Measurements from ENCODE around the gene UCMA. TPM values are rescaled to one million over a fixed set of nuclear protein-coding genes. Genes with fewer than 3 reads are reported as not detected.

UCMA gene
- total RNA-seq, 6 experiments from 2014 or later: not detected

DNA sequence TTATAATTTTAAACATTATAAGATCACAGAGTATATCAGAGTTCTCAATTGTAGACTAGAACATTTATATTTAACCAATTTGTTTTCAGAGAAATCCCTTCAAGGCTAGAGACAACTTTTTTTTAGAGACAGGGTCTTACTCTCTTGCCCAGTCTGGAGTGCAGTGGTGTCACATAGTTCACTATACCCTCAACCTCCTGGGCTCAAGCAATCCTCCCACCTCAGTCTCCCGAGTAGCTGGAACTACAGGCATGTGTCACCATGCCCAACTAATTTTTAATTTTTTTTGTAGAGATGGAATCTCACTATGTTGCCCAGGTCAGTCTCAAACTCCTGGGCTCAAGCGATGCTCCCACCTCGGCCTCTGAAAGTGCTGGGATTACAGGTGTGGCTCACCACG, 15.3 kb downstream of the UCMA start:
- H3K9me3 Mint-ChIP-seq: no peaks in the 10 kb centered on the region
- H3K36me3 Mint-ChIP-seq (ENCODE audit: low read depth): no peaks in the 10 kb centered on the region
- no peaks in the 10 kb centered on the region for H3K4me1 Mint-ChIP-seq (ENCODE audit: low read depth)
- no peak overlapping the region for H3K27ac Mint-ChIP-seq
- no peak for DNase-seq
- TF ChIP-seq, protein P1, sequence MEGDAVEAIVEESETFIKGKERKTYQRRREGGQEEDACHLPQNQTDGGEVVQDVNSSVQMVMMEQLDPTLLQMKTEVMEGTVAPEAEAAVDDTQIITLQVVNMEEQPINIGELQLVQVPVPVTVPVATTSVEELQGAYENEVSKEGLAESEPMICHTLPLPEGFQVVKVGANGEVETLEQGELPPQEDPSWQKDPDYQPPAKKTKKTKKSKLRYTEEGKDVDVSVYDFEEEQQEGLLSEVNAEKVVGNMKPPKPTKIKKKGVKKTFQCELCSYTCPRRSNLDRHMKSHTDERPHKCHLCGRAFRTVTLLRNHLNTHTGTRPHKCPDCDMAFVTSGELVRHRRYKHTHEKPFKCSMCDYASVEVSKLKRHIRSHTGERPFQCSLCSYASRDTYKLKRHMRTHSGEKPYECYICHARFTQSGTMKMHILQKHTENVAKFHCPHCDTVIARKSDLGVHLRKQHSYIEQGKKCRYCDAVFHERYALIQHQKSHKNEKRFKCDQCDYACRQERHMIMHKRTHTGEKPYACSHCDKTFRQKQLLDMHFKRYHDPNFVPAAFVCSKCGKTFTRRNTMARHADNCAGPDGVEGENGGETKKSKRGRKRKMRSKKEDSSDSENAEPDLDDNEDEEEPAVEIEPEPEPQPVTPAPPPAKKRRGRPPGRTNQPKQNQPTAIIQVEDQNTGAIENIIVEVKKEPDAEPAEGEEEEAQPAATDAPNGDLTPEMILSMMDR (IDR thresholded peaks at IDR 0.05): no peak
- H3K4me3 Mint-ChIP-seq: no peak overlapping the region
- peaks cover 3% of the 10 kb centered on the region; the same call in 1 of the 2 replicates for H3K27me3 Mint-ChIP-seq (ENCODE audit: insufficient read depth)

DNA sequence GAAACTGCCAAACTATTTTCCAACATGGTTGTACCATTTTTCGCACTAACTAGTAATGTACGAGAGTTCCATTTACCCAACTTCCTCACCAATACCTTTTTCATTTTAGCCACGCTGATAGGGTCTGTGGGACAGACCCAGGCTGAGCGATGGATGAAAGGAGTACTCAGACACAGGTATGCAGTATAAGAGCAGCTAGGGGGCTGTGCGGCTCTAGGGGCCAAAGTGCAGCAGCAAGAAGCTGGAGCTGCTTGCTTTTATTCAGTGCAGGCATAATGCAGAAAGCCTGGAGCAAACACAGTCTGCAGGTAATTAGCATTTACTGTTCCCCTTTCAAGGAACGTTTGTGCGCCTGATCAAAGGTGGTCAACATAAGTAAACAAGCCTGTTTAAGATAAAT, 21.0 kb downstream of the UCMA start:
- TF ChIP-seq, protein P1 (IDR thresholded peaks at IDR 0.05): no peak

DNA sequence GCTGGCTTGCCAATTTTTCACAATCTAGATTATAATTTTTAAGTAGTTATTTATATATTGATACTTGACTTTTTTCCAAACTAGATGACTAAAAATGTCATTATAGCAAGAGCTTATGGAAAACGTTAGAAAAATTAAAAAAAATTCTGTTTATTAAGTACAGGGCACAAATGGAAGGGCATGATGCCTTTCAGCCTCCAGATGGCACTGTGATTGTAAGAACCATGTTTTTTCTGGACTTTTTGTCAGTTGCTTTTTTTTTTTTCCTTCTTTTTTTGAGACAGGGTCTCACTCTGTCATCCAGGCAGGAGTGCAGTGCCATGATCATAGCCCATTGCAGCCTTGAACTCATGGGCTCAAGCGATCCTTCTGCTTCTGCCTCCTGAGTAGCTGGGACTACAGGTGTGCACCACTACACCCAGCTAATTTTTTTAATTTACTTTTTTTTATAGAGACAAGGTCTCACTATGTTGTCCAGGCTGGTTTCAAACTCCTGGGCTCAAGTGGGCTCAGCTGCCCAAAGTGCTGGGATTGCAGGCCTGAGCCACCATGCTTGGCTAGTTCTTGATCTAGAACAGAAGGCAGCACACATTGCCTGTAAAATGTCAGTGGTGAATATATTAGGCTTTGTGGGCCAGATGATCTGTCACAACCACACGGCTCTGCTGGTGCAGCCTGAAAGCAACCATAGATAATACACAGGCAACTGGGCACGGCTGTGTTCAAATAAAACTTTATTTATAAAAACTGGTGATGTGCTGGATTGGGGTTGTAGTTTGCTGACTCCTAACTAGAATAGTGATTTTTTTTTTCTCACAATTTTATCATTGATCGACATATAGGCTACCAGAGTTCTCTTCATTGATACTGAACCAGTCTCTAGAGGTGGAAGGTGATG, 27.4 kb downstream of the UCMA start:
- TF ChIP-seq, protein P1 (IDR thresholded peaks at IDR 0.05): peak; percentile 83
- H3K27ac Mint-ChIP-seq: no peak overlapping the region; the same call in 1 of the 2 replicates

More for the DNA sequence above, 21.0 kb downstream of the UCMA start:
- Mint-ChIP-seq H3K36me3 (ENCODE audit: low read depth) (no peaks in the 10 kb centered on the region; the same call in 1 of the 2 replicates), H3K4me3 (no peak overlapping the region), H3K4me1 (ENCODE audit: low read depth) (no peaks in the 10 kb centered on the region), H3K9me3 (no peaks in the 10 kb centered on the region), H3K27me3 (ENCODE audit: insufficient read depth) (no peaks in the 10 kb centered on the region), H3K27ac (no peak overlapping the region)
- DNase-seq: no peak

DNA sequence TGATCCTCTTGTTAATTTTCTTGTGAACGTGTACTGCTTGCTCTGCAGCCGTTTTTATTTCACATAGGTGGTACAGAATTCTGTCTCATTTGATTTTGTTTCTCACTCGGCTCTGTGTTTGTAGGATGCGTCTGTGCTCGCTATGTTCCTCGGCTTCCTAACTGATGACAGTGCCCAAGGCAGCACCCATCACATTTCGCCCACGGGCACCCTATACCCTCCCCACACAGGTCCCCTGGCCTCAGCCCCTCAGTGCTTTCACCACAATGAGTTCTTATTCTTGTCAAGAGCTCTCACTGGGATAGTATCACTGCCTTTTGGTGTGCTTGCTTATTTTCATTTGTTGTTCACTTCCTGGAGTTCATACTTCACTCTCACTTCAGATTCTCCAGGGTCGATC, 28.1 kb downstream of the UCMA start:
- no peak for DNase-seq
- Mint-ChIP-seq H3K27ac (no peak overlapping the region; the same call in 1 of the 2 replicates), H3K4me3 (no peak overlapping the region), H3K9me3 (no peaks in the 10 kb centered on the region), H3K27me3 (ENCODE audit: insufficient read depth) (peaks cover 3% of the 10 kb centered on the region; the same call in 1 of the 2 replicates), H3K4me1 (ENCODE audit: low read depth) (peaks cover 9% of the 10 kb centered on the region), H3K36me3 (ENCODE audit: low read depth) (peaks cover 6% of the 10 kb centered on the region; the same call in 1 of the 2 replicates)
- TF ChIP-seq, protein P1 (IDR thresholded peaks at IDR 0.05): no peak

More for the DNA sequence above, 27.4 kb downstream of the UCMA start:
- Mint-ChIP-seq H3K36me3 (ENCODE audit: low read depth) (peaks cover 6% of the 10 kb centered on the region; the same call in 1 of the 2 replicates), H3K4me3 (no peak overlapping the region), H3K27me3 (ENCODE audit: insufficient read depth) (peaks cover 3% of the 10 kb centered on the region; the same call in 1 of the 2 replicates), H3K4me1 (ENCODE audit: low read depth) (peaks cover 2% of the 10 kb centered on the region; the same call in 1 of the 2 replicates), H3K9me3 (no peaks in the 10 kb centered on the region)
- DNase-seq: peak; percentile 29

DNA sequence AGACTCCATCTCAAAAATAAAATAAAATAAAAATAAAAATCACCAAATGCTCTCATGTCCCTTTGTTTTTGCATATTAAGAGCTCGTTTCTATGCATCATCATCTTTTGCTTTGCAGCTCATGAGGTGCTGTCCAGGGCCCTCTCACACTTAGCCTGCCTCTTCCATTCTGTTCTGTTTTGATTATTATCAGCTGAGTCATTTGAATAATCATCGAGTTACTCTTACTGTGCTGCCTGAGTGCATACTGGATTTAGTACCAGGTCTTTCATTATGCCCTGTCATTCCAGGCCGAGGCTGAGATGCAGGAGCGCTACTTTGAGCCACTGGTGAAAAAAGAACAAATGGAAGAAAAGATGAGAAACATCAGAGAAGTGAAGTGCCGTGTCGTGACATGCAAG, 33.0 kb downstream of the UCMA start:
- H3K27me3 Mint-ChIP-seq (ENCODE audit: insufficient read depth): peaks cover 3% of the 10 kb centered on the region; the same call in 1 of the 2 replicates
- TF ChIP-seq, protein P1 (IDR thresholded peaks at IDR 0.05): no peak
- H3K4me1 Mint-ChIP-seq (ENCODE audit: low read depth): peaks cover 18% of the 10 kb centered on the region
- H3K9me3 Mint-ChIP-seq: no peaks in the 10 kb centered on the region
- H3K4me3 Mint-ChIP-seq: no peak overlapping the region
- H3K36me3 Mint-ChIP-seq (ENCODE audit: low read depth): no peaks in the 10 kb centered on the region
- peak; percentile 73 for DNase-seq
- peak overlapping the region; percentile 30 for H3K27ac Mint-ChIP-seq

Data from HFFc6 (cell line).